Fibroblast of the aortic adventitia (primary cell): ENCODE measurements around the gene PRSS33. TPM values are rescaled to one million over a fixed set of nuclear protein-coding genes. Genes with fewer than 3 reads are reported as not detected.

Source experiments
- DNase-seq: peaks from one replicate; pipeline ENCODE4 v3.0.0-alpha.2; 2010; ENCODE audit warnings: low read depth
- H3K4me3 ChIP-seq: 2 replicates; pipeline ENCODE4 v1.5.1; 2011; ENCODE audit warnings: low read depth, mild to moderate bottlenecking, control low read depth, low read length, moderate library complexity
- CTCF ChIP-seq: IDR thresholded peaks from 2 replicates; pipeline ENCODE4 v1.5.1; 2011; ENCODE audit warnings: mild to moderate bottlenecking, low read length, control low read depth, inconsistent platforms; ENCODE audit not compliant: insufficient read depth
- total RNA-seq: library from RNA; depleted of rRNA; stranded (reverse); fragments of >200 nt; gene quantifications from 2 replicates; pipeline ENCODE4 v1.2.3, GENCODE V29; 2012; ENCODE audit warnings: low replicate concordance

Gene PRSS33
- total RNA-seq, 1 donor: not detected

GRCh38 chr16:2817340-2818271, 30.2 kb upstream of the PRSS33 start:
- H3K4me3 ChIP-seq: no peak overlapping the region
- no peak for DNase-seq
- TF ChIP-seq CTCF: no peak

- no peak for TF ChIP-seq CTCF
- no peak for DNase-seq
Observed at GRCh38 chr16:2816751-2817339, 29.5 kb upstream of the PRSS33 start, which contains the start of gene PRSS21. PRSS21 (plus strand) TSS chr16:2817237; CDS start chr16:2817269, 32 bp downstream.

GRCh38 chr16:2815299-2815771, 28.0 kb upstream of the PRSS33 start:
- DNase-seq: no peak
- H3K4me3 ChIP-seq: no peak overlapping the region
- TF ChIP-seq CTCF: no peak

More at GRCh38 chr16:2816751-2817339, 29.5 kb upstream of the PRSS33 start, which contains the start of gene PRSS21:
- no peak within 1 kb of the TSS for H3K4me3 ChIP-seq

- H3K4me3 ChIP-seq: no peak overlapping the region
- no peak for DNase-seq
- TF ChIP-seq CTCF: no peak
Observed at GRCh38 chr16:2814551-2815298, 27.4 kb upstream of the PRSS33 start.

GRCh38 chr16:2813771-2814221, 26.4 kb upstream of the PRSS33 start:
- DNase-seq: no peak
- TF ChIP-seq CTCF: no peak
- H3K4me3 ChIP-seq: no peak overlapping the region

- DNase-seq: no peak
- no peak overlapping the region for H3K4me3 ChIP-seq
- no peak for TF ChIP-seq CTCF
Observed at GRCh38 chr16:2811703-2812471, 24.5 kb upstream of the PRSS33 start.
